NCI-H524 (cell line): ENCODE data around the gene CKS2.
A peak's percentile ranks its signal among the peaks of the same experiment; 100 is the strongest.

ENCODE experiments used
- DNase-seq, 2 experiments: peaks; one replicate each; lab custom pipeline; 2025; lab: John Stamatoyannopoulos, UW

Gene CKS2

DNA sequence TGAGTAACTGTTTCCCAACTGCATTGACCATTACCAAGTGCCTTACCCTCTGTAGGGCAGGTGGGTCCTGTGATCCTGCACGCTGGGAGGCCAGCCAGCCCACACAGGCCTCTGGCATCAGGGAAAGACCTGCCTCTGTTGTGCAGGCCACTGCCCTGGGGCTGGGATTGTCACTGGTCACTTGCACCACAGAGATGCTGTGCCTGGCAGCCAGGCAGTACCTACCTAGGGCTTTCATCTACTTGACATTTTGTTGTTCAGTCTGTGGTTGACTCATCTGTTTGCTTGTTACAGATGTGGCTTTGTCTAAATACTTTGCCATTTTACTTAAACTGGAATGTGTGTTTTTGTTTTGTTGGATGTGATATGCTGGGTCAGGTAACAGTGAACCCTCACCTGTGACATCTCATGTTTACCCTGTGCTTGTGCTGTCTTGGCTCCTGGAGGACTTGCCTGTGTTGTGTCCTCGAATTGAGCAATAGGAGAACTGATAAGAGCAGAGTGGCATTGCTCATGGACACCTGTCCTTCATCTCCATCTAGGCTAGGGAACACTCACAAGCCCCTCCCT is 40.1 kb downstream of the CKS2 start:
- DNase-seq: no peak

- DNase-seq: no peak
Observed at GRCh38 chr9:89351584-89352300, 40.7 kb downstream of the CKS2 start.

DNA sequence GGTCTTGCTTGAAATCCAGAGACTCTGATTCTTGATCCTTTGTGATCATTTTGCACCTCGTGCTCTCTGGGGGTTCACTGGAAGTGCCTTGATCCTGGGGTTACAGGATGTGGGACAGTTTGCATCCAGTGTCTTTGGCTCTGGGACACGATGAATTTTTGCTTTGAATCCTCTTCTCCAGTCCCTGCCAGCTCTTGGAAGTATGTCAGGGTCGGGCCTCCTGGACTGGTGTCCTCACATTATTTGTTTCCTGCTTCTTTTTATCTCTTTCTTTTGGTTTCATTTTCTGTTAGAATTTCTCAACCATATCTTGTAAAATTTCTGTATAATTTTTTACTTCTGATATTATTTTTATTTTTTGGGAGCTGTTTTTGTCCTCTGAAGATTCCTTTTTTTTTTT is 41.5 kb downstream of the CKS2 start:
- no peak for DNase-seq

DNA sequence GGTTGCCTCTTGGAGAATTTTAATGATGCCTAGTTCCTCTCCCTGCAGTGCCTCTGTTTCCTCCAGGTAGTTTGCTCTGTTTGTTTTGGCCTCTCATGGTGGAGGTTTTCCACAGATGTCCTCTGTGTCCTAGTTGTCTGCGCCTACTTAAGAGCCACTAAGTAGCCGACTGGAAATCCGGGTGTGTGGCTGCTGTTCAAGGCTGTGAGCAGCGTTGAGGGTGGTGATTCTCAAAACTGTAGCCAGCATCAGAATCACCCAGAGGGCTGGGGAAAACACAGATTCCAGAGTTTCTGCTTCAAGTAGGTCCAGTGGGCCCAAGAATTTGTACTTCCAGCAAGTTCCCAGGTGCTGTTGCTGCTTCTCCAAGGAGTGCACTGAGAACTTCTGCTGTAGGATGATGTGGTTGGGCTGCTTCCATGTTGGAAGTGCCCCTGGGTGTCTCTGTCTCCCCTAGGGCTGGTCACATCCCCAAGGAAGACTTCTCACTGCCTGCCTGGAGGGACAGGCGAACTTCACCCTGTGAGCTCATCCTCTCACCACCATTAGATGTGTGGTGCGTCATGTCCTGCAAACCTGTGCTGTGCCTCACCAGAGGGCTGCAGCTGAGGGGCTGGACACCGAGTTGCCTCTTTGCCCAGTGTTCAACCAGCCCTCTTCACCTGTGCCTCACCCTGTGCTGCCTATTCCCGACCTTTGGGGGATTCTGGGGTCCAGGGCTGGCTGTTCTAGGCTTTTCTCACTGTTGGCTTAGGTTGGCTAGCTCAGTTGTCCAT is 42.1 kb downstream of the CKS2 start:
- no peak for DNase-seq

- DNase-seq: no peak
Observed at GRCh38 chr9:89353989-89354388, 43.0 kb downstream of the CKS2 start.

DNA sequence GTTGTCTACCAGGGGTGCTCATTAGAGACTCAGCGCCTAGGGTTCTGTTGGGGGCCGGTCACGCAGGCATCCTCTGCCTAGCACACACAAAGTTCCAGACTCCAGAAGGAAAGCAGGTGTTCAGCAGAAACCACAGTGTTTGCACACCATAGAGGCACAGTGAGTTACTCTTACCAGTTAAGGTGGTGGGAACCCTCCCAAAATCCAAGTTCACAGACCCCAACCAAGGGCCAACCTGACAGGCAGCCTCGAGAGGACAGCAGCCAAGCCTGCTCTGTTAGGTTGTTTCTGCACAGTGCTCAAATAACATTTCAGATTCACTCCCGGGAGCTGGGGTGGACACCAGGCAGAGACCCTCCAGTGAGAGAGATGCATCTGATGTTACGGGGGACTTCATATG is 43.5 kb downstream of the CKS2 start:
- DNase-seq: no peak

GRCh38 chr9:89356782-89357181 is 45.8 kb downstream of the CKS2 start:
- no peak for DNase-seq

GRCh38 chr9:89357331-89358197 is 46.6 kb downstream of the CKS2 start:
- DNase-seq: no peak

GRCh38 chr9:89358376-89358916 is 47.5 kb downstream of the CKS2 start:
- no peak for DNase-seq

- no peak for DNase-seq
Observed at GRCh38 chr9:89358985-89359384, 48.0 kb downstream of the CKS2 start.

- no peak for DNase-seq
Observed at GRCh38 chr9:89359751-89360261, 48.8 kb downstream of the CKS2 start.

GRCh38 chr9:89360465-89360864 is 49.5 kb downstream of the CKS2 start:
- no peak for DNase-seq

- no peak for DNase-seq
Observed at GRCh38 chr9:89361031-89361430, 50.0 kb downstream of the CKS2 start.

GRCh38 chr9:89361816-89362646 is 51.0 kb downstream of the CKS2 start:
- no peak for DNase-seq

- no peak for DNase-seq
Observed at GRCh38 chr9:89362647-89363310, 51.8 kb downstream of the CKS2 start.

- no peak for DNase-seq
Observed at GRCh38 chr9:89363311-89363670, 52.3 kb downstream of the CKS2 start.

- DNase-seq: no peak
Observed at GRCh38 chr9:89363921-89364665, 53.1 kb downstream of the CKS2 start.

GRCh38 chr9:89364666-89365531 is 53.9 kb downstream of the CKS2 start:
- peak; percentile 5 to 55 for DNase-seq

DNA sequence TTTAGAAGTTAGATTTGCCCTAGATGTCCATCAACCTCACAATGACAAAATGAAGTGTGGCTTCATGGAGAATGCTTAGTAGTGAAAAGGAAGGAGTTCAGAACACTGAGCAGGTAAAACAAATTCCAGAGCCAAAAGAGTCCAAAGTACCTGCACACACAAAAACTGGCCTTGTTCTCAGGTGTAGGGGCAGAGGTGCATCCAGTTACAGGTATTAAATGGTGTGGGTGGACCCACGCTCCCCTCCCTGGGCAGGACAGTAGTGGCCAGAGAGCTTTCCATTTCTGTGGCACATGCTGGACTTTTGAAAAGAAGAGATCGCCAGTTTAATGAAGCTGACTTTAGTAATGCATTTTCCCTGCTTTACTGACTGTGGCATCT is 54.5 kb downstream of the CKS2 start:
- DNase-seq: no peak
